DMS114 treated with DMSO at 0.1 percent for 48 hours (cell line): ENCODE measurements around the gene HORMAD2.
"Not testable (repeated sequence)": the region's sequence is repeated elsewhere in the genome, so short reads cannot be mapped to it uniquely, and the experiment has no call there.

Experiments
- DNase-seq: peaks from one replicate; lab custom pipeline; 2025; ENCODE audit not compliant: unreplicated experiment; lab: John Stamatoyannopoulos, UW

HORMAD2 gene

DNA sequence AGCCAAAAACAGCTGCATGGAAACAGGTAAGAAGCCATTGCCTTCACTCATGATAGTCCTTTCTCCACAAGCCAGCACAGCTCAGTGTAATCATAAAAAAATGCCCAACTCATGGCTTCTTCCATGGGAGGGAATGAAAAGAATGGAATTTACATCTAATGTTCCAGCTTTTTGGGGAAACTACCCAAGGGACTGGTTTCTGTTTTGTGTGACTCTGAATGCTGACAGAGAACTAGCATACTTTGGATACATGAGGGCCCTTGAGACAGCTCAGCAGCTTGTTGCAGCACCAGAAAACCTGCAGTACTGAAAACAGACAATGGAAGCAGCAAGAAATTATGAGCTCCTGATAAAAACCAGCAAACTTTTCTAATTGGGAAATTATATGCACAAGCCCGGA, 24.2 kb upstream of the HORMAD2 start:
- no peak for DNase-seq

DNA sequence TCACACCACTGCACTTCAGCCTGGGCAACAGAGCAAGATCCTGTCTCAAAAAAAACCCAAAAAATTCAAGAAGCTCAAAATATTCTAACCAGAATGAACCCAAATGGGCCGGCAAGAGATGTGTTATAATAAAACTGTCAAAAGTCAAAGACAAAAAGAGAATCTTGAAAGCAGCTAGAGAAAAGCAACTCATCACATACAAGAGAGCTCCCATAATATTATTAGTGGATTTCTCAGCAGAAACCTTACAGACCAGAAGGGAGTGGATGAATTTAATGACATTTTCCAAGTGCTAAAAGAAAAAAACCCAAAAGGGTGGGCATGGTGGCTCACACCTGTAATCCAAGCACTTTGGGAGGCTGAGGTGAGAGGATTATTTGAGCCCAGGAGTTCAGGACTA, 22.9 kb upstream of the HORMAD2 start:
- no peak for DNase-seq

DNA sequence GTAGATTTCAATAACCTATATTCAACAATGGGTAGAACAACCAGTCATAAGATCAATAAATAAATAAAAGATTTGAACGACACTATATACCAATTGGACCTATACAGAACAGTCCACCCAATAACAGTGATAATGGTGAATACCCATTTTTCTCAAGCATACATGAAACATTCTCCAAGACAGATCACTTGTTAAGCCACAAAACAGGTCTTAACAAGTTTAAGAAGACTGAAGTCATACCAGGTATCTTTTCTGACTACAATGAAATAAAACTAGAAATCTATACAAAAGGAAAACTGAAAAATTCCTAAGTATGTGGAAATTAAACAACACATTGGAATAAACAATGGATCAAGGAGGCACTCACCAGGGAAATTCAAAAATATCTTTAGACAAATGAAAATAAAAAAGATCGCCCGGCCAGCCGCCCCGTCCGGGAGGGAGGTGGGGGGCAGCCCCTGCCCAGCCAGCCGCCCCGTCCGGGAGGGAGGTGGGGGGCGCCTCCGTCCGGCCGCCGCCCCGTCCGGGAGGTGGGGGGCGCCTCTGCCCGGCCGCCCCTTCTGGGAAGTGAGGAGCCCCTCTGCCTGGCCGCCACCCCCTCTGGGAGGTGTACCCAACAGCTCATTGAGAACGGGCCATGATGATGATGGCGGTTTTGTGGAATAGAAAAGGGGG, 20.8 kb upstream of the HORMAD2 start:
- DNase-seq = not testable (repeated sequence)

DNA sequence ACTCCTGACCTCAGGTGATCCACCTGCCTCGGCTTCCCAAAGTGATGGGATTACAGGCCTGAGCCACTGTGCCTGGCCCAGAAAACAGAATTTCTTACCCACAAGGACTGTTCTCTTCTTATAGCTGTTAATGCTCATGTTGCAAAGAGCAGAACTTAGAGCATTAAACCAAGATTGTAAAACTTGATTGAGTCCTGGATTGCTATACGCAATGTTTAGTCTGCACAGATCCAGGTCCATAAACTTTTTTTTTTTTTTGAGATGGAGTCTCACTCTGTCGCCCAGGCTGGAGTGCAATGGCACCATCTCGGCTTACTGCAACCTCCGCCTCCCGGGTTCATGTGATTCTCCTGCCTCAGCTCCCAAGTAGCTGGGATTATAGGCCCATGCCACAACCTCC, 19.2 kb upstream of the HORMAD2 start:
- not testable (repeated sequence) for DNase-seq

DNA sequence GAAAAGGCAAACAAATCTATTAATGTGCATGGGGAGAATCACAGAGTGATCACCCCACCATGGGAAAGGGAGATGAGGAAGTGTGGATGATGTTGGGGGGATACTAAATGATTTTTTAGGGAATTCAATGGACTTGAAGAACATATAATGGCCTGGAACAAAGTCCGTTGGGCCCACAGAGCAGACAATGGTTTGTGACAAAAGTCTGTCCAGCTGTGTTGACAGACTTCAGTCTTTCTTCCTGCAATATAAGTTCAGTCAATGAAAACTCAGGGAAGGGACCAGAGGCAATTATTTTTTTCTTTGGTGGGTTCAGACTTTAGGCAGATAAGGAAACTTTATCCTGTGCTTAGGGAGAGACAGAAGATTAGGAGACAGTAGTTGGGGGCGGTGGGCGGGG, 18.0 kb upstream of the HORMAD2 start:
- no peak for DNase-seq

DNA sequence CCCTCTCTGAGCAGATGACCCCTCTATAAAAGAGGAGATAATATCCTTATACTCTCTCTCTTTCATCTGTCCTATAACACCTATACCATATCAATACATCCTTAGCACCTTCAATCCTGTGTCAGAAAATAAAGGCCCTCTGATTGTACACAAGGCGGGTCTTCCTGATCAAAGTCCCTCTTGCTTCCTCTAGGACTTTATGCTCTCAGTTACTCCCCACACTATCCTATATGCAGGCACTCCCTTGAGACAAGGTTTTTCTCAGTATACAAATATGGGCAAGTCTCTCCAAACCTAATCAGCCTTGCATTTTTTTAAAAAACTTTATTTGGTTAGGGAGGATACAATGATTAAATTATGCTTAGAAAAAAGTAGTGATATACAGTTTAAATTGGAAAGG, 17.3 kb upstream of the HORMAD2 start:
- DNase-seq = no peak

DNA sequence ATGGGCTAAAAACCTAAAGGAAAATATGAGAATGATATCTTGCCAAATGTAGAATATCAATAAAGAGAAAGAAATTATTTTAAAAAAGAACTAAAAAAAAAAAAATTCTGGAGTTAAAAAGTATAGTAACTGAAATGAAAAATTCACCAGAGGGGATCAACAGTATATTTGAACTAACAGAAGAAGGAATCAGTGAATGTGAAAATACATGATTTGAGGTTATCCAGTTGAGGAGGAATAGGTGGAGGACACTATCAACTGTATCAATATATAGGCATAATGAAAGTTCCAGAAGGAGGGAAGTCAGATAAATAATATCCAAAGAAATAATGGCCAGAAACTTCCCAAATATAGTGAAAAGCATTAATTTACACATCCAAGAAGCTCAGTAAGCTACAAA, 16.1 kb upstream of the HORMAD2 start:
- DNase-seq = no peak

DNA sequence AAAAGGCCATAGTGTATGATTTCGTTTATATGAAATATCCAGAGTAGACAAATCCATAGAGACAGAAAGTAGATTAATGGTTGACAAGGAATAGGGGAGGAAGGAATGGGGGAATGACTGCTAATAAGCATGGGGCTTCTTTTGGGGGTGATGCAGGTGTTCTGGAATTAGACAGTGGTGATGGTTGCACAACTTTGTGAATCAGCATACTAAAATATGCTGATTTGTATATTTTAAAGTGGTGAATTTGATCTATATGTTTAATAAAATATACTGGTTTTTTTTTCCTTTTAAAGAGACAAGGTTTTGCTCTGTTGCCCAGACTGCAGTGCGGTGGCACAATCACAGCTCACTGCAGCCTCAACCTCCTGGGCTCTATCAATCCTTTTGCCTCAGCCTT, 6.5 kb upstream of the HORMAD2 start:
- no peak for DNase-seq

DNA sequence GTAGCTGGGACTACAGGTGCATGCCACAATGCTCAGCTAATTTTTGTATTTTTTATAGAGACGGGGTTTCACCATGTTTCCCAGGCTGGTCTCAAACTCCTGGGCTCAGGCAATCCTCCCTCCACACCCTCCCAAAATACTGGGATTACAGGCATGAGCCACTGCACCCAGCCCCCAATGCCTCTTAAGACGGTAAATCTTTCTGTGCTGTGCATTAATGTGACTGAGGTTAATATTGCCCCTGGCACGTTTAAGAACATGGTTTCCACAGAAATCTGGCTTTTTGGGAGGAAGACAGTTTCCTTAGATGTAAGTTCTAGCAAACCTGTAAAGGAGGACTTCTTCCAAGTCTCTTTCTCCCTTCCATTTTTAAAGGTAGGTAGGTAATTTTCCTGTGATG, 6.1 kb upstream of the HORMAD2 start:
- DNase-seq = no peak

DNA sequence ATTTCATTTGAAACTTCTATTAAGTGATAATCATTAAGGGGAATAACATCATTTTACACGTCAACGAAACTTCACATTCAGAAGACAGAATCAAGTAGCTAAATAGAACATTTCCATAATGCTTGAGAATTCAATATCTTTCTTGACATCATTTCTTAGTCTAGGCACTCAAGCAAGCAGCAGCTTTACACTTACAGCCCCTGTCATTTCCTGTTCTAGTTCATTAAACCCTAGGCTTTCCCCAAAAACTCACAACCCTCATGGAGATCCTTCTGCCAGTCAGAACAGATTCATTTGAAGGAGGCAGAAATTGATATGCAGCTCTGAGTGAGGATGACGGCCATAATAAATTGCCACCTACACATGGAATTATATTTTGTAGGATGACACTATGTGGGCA, 5.3 kb upstream of the HORMAD2 start:
- no peak for DNase-seq

DNA sequence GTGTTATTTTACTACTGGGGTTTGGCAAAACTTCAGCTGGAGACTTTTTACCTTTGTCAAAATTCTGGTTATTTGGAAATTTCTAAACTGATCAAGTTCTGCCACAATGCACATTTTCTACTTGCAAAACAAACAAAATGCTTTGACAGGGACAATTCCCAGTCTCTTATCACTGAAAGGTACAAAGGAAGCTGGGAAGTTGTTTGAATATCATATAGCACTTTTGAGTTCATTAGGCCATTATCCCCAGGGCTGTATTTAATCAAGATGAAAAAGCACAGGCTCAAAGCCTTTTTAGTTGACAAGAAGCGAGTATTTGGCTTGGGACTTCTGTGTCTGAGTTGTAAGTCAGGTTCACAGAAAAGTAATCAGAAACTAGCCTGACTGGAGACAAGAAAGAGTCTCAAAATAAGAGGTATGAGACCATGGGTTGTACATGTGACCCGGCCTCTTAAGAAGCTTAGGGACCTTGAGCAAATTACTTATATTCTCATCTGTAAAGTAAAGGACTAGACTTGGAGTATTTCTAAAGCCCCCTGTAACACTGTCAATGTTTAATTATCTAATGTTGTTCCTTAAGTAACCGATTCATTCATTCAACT, 2.9 kb upstream of the HORMAD2 start:
- DNase-seq = no peak

DNA sequence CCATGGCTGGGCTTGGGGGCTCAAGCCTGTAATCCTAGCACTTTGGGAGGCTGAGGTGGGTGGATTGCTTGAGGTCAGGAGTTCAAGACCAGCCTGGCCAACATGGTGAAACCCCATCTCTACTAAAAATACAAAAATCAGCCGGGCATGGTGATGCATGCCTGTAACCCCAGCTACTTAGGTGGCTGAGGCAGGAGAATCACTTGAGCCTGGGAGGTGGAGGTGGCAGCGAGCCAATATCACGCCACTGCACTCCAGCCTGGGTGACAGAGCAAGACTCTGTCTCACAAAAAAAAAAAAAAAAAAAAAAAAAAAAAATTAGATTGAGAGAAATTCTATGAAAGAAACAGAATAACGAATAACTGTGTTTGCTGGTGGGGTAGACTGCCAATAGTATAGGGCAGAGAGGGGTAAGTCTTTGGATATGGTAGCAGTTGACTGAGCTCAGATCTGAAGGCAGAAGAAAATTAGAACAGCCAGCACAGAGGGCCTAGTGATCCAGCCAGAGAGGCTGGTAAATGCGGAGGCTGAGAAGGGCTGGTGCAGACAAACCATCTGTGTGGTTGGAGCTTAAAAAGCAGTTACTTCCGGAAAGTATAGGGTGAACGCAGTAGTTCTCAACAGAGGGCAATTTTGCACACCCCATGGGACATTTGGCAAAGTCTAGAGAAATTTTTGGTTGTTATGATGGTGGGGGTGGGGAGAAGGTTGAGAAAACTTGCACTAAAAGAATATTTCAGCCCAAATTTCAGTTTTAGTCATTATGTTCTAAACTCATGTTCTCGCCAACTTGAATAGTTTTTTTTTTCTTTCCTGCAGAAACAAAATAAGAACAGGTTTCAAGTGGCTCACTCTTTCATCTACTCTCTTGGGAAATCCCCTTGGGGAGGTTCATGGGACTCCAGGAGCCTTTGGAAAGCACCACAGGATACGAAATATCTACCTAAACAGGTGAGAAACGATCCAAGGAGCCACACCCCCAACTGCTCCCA, 1.6 kb upstream of the HORMAD2 start:
- DNase-seq = no peak

DNA sequence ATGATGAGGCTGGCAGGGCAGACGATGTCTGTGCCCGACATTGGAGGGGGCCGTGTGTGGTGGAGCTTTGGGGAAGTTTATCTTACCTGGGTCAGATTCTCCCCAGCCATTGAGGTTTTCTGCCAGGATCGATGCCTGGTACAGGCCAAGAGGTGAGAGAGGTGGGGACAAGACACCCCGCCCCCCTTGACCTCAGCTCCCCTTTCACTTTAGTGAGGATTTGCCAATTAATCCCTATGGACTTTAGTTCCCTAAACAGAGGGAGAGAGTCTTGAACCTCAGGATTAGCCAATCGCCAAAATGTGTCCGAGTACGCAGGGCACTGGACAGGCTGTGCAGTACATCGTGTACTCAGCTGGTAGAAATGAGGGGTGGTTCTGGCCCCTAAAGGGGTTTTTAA, 541 bp downstream of the HORMAD2 start:
- DNase-seq = no peak

DNA sequence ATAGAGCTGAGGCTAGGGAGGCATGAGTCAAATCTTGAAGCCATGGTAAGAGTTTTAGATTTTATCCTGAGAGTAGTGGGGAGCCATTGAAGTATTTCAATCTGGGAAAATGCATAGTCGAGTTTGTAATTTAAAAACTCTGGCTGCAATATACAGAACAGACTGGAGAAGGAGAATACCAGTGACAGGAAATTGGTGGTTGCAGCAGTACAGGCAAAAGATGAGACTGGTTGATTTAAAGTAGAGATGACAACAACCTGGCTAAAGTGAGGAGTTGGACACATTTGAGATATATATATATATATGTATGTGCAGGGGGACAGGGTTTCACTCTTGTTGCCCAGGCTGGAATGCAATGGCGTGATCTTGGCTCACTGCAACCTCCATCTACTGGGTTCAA, 6.2 kb downstream of the HORMAD2 start:
- DNase-seq = no peak

DNA sequence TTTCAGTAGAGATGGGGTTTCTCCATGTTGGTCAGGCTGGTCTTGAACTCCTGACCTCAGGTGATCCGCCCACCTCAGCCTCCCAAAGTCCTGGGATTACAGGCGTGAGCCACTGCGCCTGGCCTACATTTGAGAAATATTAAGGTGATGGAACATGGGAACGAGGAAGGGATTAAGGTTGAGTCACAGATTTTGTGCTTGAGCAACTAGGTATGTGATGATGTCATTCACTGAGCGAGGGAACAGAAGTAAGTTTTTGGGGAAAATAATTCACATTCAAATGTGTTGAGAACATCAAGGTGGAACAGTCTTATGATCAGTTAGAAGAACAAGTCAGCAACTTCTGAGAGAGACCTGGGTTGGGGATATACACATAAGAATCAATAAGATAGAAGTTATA, 6.8 kb downstream of the HORMAD2 start:
- DNase-seq = not testable (repeated sequence)

DNA sequence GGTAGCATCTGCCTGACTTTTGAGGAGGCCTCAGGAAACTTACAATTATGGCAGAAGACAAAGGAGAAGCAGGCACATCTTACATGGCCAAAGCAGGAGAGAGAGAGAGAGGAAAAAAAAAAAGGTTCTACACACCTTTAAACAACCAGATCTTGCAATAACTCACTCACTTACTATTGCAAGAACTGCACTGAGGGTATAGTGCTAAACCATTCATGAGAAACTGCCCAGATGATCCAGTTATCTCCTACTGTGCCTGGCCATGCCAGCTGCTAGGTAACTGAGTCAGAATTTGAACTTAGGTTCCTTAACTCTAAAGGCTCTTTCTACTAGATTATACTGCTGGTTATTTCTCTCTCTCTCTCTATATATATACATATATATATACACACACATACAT, 7.3 kb downstream of the HORMAD2 start:
- DNase-seq = no peak

DNA sequence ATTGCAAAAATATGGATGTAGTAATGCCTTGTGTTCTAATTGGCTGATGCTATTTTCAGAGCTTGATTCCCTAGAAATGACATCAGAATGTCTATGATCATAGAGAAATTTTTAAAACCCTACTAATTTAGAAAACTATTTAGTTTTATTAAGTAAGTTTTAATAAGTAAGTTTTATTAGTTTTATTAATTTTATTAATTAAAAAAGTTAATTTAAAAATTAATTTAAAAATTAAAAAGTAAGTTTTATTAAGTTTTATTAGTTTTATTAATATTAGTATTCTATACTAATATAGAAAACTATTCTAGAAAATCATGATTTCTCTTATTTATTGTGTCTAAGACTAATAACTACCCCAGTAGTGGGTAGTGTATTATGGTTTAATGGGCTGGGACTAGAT, 8.2 kb downstream of the HORMAD2 start:
- DNase-seq = no peak

DNA sequence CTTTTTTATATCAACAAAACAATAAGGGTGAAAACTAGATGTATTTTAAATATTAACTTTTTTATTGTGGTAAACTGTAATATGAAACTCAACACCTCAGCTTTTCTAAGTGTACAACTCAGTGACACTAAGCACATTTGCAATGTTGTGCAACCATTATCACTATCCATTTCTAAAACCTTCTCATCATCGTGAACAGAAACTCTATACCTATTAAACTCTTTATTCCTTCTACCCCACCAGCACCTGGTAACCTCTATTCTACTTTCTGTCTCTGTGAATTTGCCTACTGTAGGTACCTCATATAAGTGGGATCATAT, 9.4 kb downstream of the HORMAD2 start:
- no peak for DNase-seq

DNA sequence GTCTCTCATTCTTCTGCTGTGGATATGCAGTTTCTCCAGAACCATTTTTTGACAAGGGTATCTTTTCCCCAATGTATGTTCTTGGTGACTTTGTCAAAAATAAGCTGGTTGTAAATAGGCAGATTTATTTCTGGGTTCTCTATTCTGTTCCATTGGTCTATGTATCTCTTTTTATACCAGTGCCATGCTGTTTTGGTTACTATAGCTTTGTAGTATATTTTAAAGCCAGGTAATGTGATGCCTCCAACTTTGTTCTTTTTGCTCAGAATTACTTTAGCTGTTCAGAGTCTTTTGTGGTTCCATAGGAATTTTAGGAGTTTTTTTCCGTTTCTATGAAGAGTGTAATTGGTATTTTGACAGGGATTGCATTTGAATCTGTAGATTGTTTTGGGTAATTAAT, 12.4 kb downstream of the HORMAD2 start:
- DNase-seq = no peak

DNA sequence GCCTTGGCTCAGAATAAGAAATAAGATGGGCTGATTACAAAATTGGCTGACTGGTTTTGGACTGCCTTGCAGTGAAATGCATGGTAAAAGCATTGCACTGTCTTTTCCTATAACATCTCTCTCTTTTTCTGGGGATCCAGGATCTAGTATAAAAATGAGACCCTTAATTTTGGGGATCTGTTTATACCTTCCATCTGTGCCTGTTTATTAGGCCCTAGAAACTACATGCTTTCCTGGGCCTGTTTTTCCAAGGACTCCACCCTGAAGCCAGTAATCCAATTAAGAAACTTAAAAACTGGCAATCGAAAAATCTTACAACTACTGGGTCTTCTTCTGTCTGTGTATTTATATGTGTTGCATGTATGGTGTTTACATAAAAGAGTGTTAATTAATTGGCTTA, 14.5 kb downstream of the HORMAD2 start:
- no peak for DNase-seq

DNA sequence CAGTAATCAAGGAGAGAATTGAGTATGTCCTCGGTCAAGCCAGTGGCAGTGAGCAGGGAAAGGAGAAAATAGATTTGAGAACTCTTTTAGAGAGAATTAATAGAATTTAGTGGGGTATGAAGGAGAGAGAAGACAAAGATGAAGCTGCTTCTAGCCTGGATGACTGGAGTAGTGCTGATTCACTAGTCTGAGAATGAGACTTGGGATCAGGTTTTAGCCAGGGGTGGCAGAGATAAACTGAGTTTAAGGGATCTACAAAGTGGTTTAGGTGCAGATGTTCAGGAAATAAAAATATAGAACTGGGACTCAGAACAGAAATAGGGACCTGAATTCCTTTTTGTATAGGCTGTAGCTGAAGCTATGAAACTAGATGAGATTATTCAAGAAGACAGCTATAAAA, 17.6 kb downstream of the HORMAD2 start:
- DNase-seq = no peak

DNA sequence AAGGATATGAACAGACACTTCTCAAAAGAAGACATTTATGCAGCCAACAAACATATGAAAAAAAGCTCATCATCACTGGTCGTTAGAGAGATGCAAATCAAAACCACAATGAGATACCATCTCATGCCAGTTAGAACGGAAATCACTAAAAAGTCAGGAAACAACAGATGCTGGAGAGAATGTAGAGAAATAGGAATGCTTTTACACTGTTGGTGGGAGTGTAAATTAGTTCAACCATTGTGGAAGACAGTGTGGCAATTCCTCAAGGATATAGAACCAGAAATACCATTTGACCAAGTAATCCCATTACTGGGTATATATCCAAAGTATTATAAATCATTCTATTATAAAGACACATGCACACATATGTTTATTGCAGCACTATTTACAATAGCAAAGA, 20.5 kb downstream of the HORMAD2 start:
- DNase-seq = not testable (repeated sequence)
